ENCODE results near the gene TAS2R3. TPM values are rescaled to one million over a fixed set of nuclear protein-coding genes. Genes with fewer than 3 reads are reported as not detected.
A peak's percentile ranks its signal among the peaks of the same experiment; 100 is the strongest.

Gene TAS2R3
- total and polyA plus RNA-seq, 9 of the 15 experiments (the other 6 are each of a cell fraction or from before 2014, with no cell fraction given) = 0.37 to 1.9 (median 1.2) TPM; not detected in 2

- TF ChIP-seq NCOA2 (IDR thresholded peaks at IDR 0.05; ENCODE audit: partially characterized antibody in 2 of 2) (peak in 1 of 2 experiments; percentile 5), ELF2 (CRISPR knock-in tag; IDR thresholded peaks at IDR 0.05) (peak; percentile 96), SMARCC2 (IDR thresholded peaks at IDR 0.05; ENCODE audit: low read depth) (no peak), TRIM24 (IDR thresholded peaks at IDR 0.05) (peak; percentile 62 to 100; a peak in 3 of 4 replicates), POLR3A (IDR thresholded peaks at IDR 0.05; ENCODE audit: borderline replicate concordance, extremely low read depth, insufficient read depth, insufficient read length) (no peak), ADNP (tag; IDR thresholded peaks at IDR 0.05) (no peak; the same call in 1 of the 2 replicates), SRSF1 (IDR thresholded peaks at IDR 0.05; ENCODE audit: low read depth, low read length) (no peak), SAP30 (IDR thresholded peaks at IDR 0.05; ENCODE audit: borderline replicate concordance, insufficient read depth, low read depth, low read length, poor library complexity, severe bottlenecking) (peak; percentile 92), TFE3 (CRISPR knock-in tag; IDR thresholded peaks at IDR 0.05) (no peak; the same call in 1 of the 2 replicates), SMAD4 (CRISPR knock-in tag; conservative IDR thresholded peaks at IDR 0.05) (peak; percentile 75), GABPB1 (CRISPR knock-in tag; IDR thresholded peaks at IDR 0.05) (peak; percentile 100), PHTF2 (CRISPR knock-in tag; IDR thresholded peaks at IDR 0.05) (no peak), ZNF717 (CRISPR knock-in tag; IDR thresholded peaks at IDR 0.05) (no peak), CREB3L1 (IDR thresholded peaks at IDR 0.05; ENCODE audit: borderline replicate concordance, low read depth) (peak; percentile 95), ELK3 (CRISPR knock-in tag; IDR thresholded peaks at IDR 0.05) (0 out of 2 replicates have a peak, but pooled peaks have one; percentile 61), EP300 (IDR thresholded peaks at IDR 0.05; ENCODE audit: low read length) (peak; percentile 75), HOXB6 (CRISPR knock-in tag; IDR thresholded peaks at IDR 0.05; ENCODE audit: borderline replicate concordance) (0 out of 2 replicates have a peak, but pooled peaks have one; percentile 48), PTTG1 (tag; IDR thresholded peaks at IDR 0.05; ENCODE audit: low read depth) (no peak), ZNF197 (CRISPR knock-in tag; IDR thresholded peaks at IDR 0.05; ENCODE audit: low read depth) (0 out of 2 replicates have a peak, but pooled peaks have one; percentile 64), DMBX1 (CRISPR knock-in tag; IDR thresholded peaks at IDR 0.05; ENCODE audit: borderline replicate concordance) (peak; percentile 79), GTF2E2 (tag; IDR thresholded peaks at IDR 0.05) (peak; percentile 98), FOXP1 (CRISPR knock-in tag; IDR thresholded peaks at IDR 0.05) (peak; percentile 91; the same call in 1 of the 2 replicates)
Measured at GRCh38 chr7:141737836-141738591, 25.9 kb upstream of the TAS2R3 start, which contains the start of gene SSBP1 (continued).
